HG03354 (cell line): ENCODE measurements around the gene PCLO.
A peak's percentile ranks its signal among the peaks of the same experiment; 100 is the strongest.

ENCODE experiments used
- ATAC-seq: cut with Tn5 transposase; IDR thresholded peaks from one replicate; pipeline ENCODE4 v1.9.1; 2021; ENCODE audit warnings: mild to moderate bottlenecking; ENCODE audit not compliant: unreplicated experiment, poor library complexity, severe bottlenecking

The PCLO gene

GRCh38 chr7:83162402-83163256, at the start of gene PCLO:
Gene PCLO, minus strand, starts transcription at chr7:83162884. Its CDS starts 292 bp downstream, at chr7:83162592.
- peak; percentile 94 for ATAC-seq

GRCh38 chr7:83211685-83212084, 49.0 kb upstream of the PCLO start:
- ATAC-seq: no peak

GRCh38 chr7:83210479-83210878, 47.8 kb upstream of the PCLO start:
- no peak for ATAC-seq

GRCh38 chr7:83204715-83205114, 42.0 kb upstream of the PCLO start:
- no peak for ATAC-seq

GRCh38 chr7:83201355-83201754, 38.7 kb upstream of the PCLO start:
- ATAC-seq: no peak

GRCh38 chr7:83190659-83191389, 28.1 kb upstream of the PCLO start:
- ATAC-seq: no peak

- ATAC-seq: no peak
Observed at GRCh38 chr7:83178796-83179195, 16.1 kb upstream of the PCLO start.

- no peak for ATAC-seq
Observed at GRCh38 chr7:83178066-83178465, 15.4 kb upstream of the PCLO start.

GRCh38 chr7:83173664-83174063, 11.0 kb upstream of the PCLO start:
- ATAC-seq: no peak

- no peak for ATAC-seq
Observed at GRCh38 chr7:83166781-83167180, 4.1 kb upstream of the PCLO start.

GRCh38 chr7:83161899-83162401, 734 bp downstream of the PCLO start:
- ATAC-seq: no peak

- ATAC-seq: no peak
Observed at GRCh38 chr7:83161186-83161585, 1.5 kb downstream of the PCLO start.

- ATAC-seq: no peak
Observed at GRCh38 chr7:83159731-83160130, 3.0 kb downstream of the PCLO start.

- no peak for ATAC-seq
Observed at GRCh38 chr7:83156006-83156405, 6.7 kb downstream of the PCLO start.

GRCh38 chr7:83155407-83155806, 7.3 kb downstream of the PCLO start:
- no peak for ATAC-seq

GRCh38 chr7:83153419-83153818, 9.3 kb downstream of the PCLO start:
- ATAC-seq: no peak

- ATAC-seq: no peak
Observed at GRCh38 chr7:83150310-83150709, 12.4 kb downstream of the PCLO start.

- ATAC-seq: no peak
Observed at GRCh38 chr7:83149466-83149865, 13.2 kb downstream of the PCLO start.

GRCh38 chr7:83148776-83149175, 13.9 kb downstream of the PCLO start:
- ATAC-seq: no peak

GRCh38 chr7:83143107-83143506, 19.6 kb downstream of the PCLO start:
- no peak for ATAC-seq

GRCh38 chr7:83142365-83142764, 20.3 kb downstream of the PCLO start:
- ATAC-seq: no peak
